Measurements from ENCODE around the gene USP54. TPM values are rescaled to one million over a fixed set of nuclear protein-coding genes. Genes with fewer than 3 reads are reported as not detected.
A peak's percentile ranks its signal among the peaks of the same experiment; 100 is the strongest.

USP54 gene
- total and polyA plus RNA-seq, 2 of the 13 experiments (the other 11 are each of a cell fraction or from before 2014, with no cell fraction given), result 18.1 to 25.0 TPM

- TF ChIP-seq THAP9 (CRISPR knock-in tag; IDR thresholded peaks at IDR 0.05; ENCODE audit: borderline replicate concordance) (no peak; the same call in 1 of the 2 replicates), ZNF792 (CRISPR knock-in tag; IDR thresholded peaks at IDR 0.05) (no peak), ZFX (CRISPR knock-in tag; IDR thresholded peaks at IDR 0.05; ENCODE audit: low read depth) (peak; percentile 73), ZNF781 (CRISPR knock-in tag; IDR thresholded peaks at IDR 0.05; ENCODE audit: borderline replicate concordance, not compliant biosample characterization) (no peak), CEBPG (CRISPR knock-in tag; IDR thresholded peaks at IDR 0.05) (no peak), NR0B2 (CRISPR knock-in tag; IDR thresholded peaks at IDR 0.05) (peak; percentile 68; the same call in 1 of the 2 replicates), HDAC2 (CRISPR knock-in tag; IDR thresholded peaks at IDR 0.05) (no peak), ZNF75D (CRISPR knock-in tag; IDR thresholded peaks at IDR 0.05; ENCODE audit: borderline replicate concordance) (no peak), SAFB2 (CRISPR knock-in tag; IDR thresholded peaks at IDR 0.05; ENCODE audit: borderline replicate concordance, low read depth) (peak; percentile 86; the same call in 1 of the 2 replicates), UBTF (CRISPR knock-in tag; IDR thresholded peaks at IDR 0.05) (peak; percentile 92), ZUFSP (CRISPR knock-in tag; IDR thresholded peaks at IDR 0.05; ENCODE audit: borderline replicate concordance) (no peak), ZNF362 (CRISPR knock-in tag; IDR thresholded peaks at IDR 0.05; ENCODE audit: borderline replicate concordance) (0 out of 2 replicates have a peak, but pooled peaks have one; percentile 25), HNRNPLL (IDR thresholded peaks at IDR 0.05; ENCODE audit: low read depth, low read length, poor library complexity, severe bottlenecking) (peak; percentile 45), ZNF547 (CRISPR knock-in tag; IDR thresholded peaks at IDR 0.05) (peak; percentile 68), PCBP2 (optimal IDR thresholded peaks at IDR 0.05; ENCODE audit: low read depth, low read length, poor library complexity, severe bottlenecking) (no peak)
Measured at GRCh38 chr10:73495226-73495883, 95.8 kb downstream of the USP54 start (continued).
